Measurements from ENCODE around the gene FOCAD.

The FOCAD gene

GRCh38 chr9:20740929-20741582 lies 57.0 kb downstream of the FOCAD start:
- Histone ChIP-seq H3K79me2 (ENCODE audit: control insufficient read depth, low read length) (no peaks in the 10 kb centered on the region), H3K27ac (ENCODE audit: low read depth, low read length) (no peak overlapping the region), H3K9me2 (replicated peaks; ENCODE audit: control insufficient read depth, low read length) (no peaks in the 10 kb centered on the region), H3K4me1 (ENCODE audit: control insufficient read depth, low read length) (no peaks in the 10 kb centered on the region), H4K20me1 (ENCODE audit: control insufficient read depth, insufficient read depth, low read depth, low read length) (no peaks in the 10 kb centered on the region), H3K4me3 (ENCODE audit: low read length) (no peak overlapping the region), H3K9me3 (ENCODE audit: control insufficient read depth, insufficient read depth, low read length) (no peaks in the 10 kb centered on the region), H3K4me2 (ENCODE audit: low read length) (no peak overlapping the region), H3K36me3 (ENCODE audit: control insufficient read depth, low read length) (no peaks in the 10 kb centered on the region), H3K27me3 (ENCODE audit: control insufficient read depth, low read length) (no peaks in the 10 kb centered on the region), H3F3A (ENCODE audit: control insufficient read depth, insufficient read depth) (no peaks in the 10 kb centered on the region)
- no peak for TF ChIP-seq EZH2phosphoT487 (IDR thresholded peaks at IDR 0.05; ENCODE audit: borderline replicate concordance, low read length)
- TF ChIP-seq CTCF (IDR thresholded peaks at IDR 0.05; ENCODE audit: low read depth, low read length, poor library complexity, severe bottlenecking): no peak

- no peaks in the 10 kb centered on the region for H3F3A ChIP-seq (ENCODE audit: control insufficient read depth, insufficient read depth)
- H4K20me1 ChIP-seq (ENCODE audit: control insufficient read depth, insufficient read depth, low read depth, low read length): no peaks in the 10 kb centered on the region
- H3K9me2 ChIP-seq (replicated peaks; ENCODE audit: control insufficient read depth, low read length): no peaks in the 10 kb centered on the region
- no peak overlapping the region for H3K4me3 ChIP-seq (ENCODE audit: low read length)
- H3K36me3 ChIP-seq (ENCODE audit: control insufficient read depth, low read length): no peaks in the 10 kb centered on the region
- H3K79me2 ChIP-seq (ENCODE audit: control insufficient read depth, low read length): no peaks in the 10 kb centered on the region
- no peaks in the 10 kb centered on the region for H3K9me3 ChIP-seq (ENCODE audit: control insufficient read depth, insufficient read depth, low read length)
- H3K27me3 ChIP-seq (ENCODE audit: control insufficient read depth, low read length): no peaks in the 10 kb centered on the region
- no peak overlapping the region for H3K27ac ChIP-seq (ENCODE audit: low read depth, low read length)
- no peak overlapping the region for H3K4me2 ChIP-seq (ENCODE audit: low read length)
- no peaks in the 10 kb centered on the region for H3K4me1 ChIP-seq (ENCODE audit: control insufficient read depth, low read length)
- TF ChIP-seq CTCF (IDR thresholded peaks at IDR 0.05; ENCODE audit: low read depth, low read length, poor library complexity, severe bottlenecking): no peak
- no peak for TF ChIP-seq EZH2phosphoT487 (IDR thresholded peaks at IDR 0.05; ENCODE audit: borderline replicate concordance, low read length)
Observed at GRCh38 chr9:20742833-20743232, 58.8 kb downstream of the FOCAD start.

- H4K20me1 ChIP-seq (ENCODE audit: control insufficient read depth, insufficient read depth, low read depth, low read length): no peaks in the 10 kb centered on the region
Observed at GRCh38 chr9:20744036-20744630, 60.1 kb downstream of the FOCAD start.

More at GRCh38 chr9:20744036-20744630, 60.1 kb downstream of the FOCAD start:
- no peaks in the 10 kb centered on the region for H3K36me3 ChIP-seq (ENCODE audit: control insufficient read depth, low read length)
- no peak overlapping the region for H3K4me2 ChIP-seq (ENCODE audit: low read length)
- H3K27ac ChIP-seq (ENCODE audit: low read depth, low read length): no peak overlapping the region
- no peaks in the 10 kb centered on the region for H3K79me2 ChIP-seq (ENCODE audit: control insufficient read depth, low read length)
- no peaks in the 10 kb centered on the region for H3K4me1 ChIP-seq (ENCODE audit: control insufficient read depth, low read length)
- no peaks in the 10 kb centered on the region for H3K27me3 ChIP-seq (ENCODE audit: control insufficient read depth, low read length)
- no peak for TF ChIP-seq EZH2phosphoT487 (IDR thresholded peaks at IDR 0.05; ENCODE audit: borderline replicate concordance, low read length)
- TF ChIP-seq CTCF (IDR thresholded peaks at IDR 0.05; ENCODE audit: low read depth, low read length, poor library complexity, severe bottlenecking): no peak
- H3K9me3 ChIP-seq (ENCODE audit: control insufficient read depth, insufficient read depth, low read length): no peaks in the 10 kb centered on the region
- no peak overlapping the region for H3K4me3 ChIP-seq (ENCODE audit: low read length)
- H3K9me2 ChIP-seq (replicated peaks; ENCODE audit: control insufficient read depth, low read length): no peaks in the 10 kb centered on the region
- H3F3A ChIP-seq (ENCODE audit: control insufficient read depth, insufficient read depth): no peaks in the 10 kb centered on the region

Measured in DOHH2 (cell line).